HEK293 (cell line): ENCODE data around the gene DMRTA2.

Experiments
- CTCF ChIA-PET: fragments of 350-600 bp; formaldehyde crosslinking; extraction: SDS; loops from one replicate; lab custom pipeline; 2021; ENCODE audit warnings: antibody characterized with exemption; lab: Yijun Ruan, JAX
- POLR2A ChIA-PET: fragments of 300-600 bp; formaldehyde crosslinking; extraction: SDS; loops from one replicate; lab custom pipeline; 2020; ENCODE audit warnings: antibody characterized with exemption, inconsistent platforms; lab: Yijun Ruan, JAX
- H3K27ac ChIP-seq: fragments of 200-500 bp; sonication (Bioruptor generic); 2 replicates; pipeline ENCODE4 v1.5.1; 2014; ENCODE audit warnings: low read depth, low read length, control low read depth, inconsistent platforms; ENCODE audit errors: extremely low read depth
- H3K36me3 ChIP-seq, 2 experiments: fragments of 200-500 bp in 1 of 2; sonication (Bioruptor generic) in 1 of 2; 1 replicate in 1 of 2; 2 replicates in 1 of 2; pipeline ENCODE4 v1.5.1; 2014 to 2017; ENCODE audit warnings: inconsistent platforms in 2 of 2, low read length in 2 of 2; ENCODE audit not compliant: control insufficient read depth in 2 of 2, insufficient read depth in 1 of 2
- H3K4me1 ChIP-seq: fragments of 200-500 bp; sonication (Bioruptor generic); 2 replicates; pipeline ENCODE4 v1.5.1; 2014; ENCODE audit warnings: mild to moderate bottlenecking, low read length, inconsistent platforms; ENCODE audit not compliant: control insufficient read depth, insufficient read depth
- H3K4me3 ChIP-seq: 2 replicates; pipeline ENCODE4 v1.5.1; 2011; ENCODE audit warnings: low read depth, mild to moderate bottlenecking, control low read depth, low read length, moderate library complexity
- H3K9me3 ChIP-seq: fragments of 200-500 bp; sonication (Bioruptor generic); 2 replicates; pipeline ENCODE4 v1.5.1; 2014; ENCODE audit warnings: low read depth, low read length, inconsistent platforms; ENCODE audit not compliant: control insufficient read depth, insufficient read depth
- AEBP2 ChIP-seq: fragments of 450-650 bp; formaldehyde crosslinking; IDR thresholded peaks from 2 replicates; pipeline ENCODE4 v1.5.1; 2016; ENCODE audit warnings: missing biosample characterization, missing genetic modification characterization, borderline replicate concordance
- EGR2 ChIP-seq: fragments of 450-650 bp; formaldehyde crosslinking; IDR thresholded peaks from 2 replicates; pipeline ENCODE4 v1.5.1; 2016; ENCODE audit warnings: low read depth, missing biosample characterization, missing genetic modification characterization
- KLF10 ChIP-seq: fragments of 450-650 bp; IDR thresholded peaks from 2 replicates; pipeline ENCODE4 v1.5.1; 2018; ENCODE audit warnings: missing biosample characterization, mild to moderate bottlenecking, missing genetic modification characterization
- OVOL3 ChIP-seq: fragments of 450-650 bp; formaldehyde crosslinking; IDR thresholded peaks from 2 replicates; pipeline ENCODE4 v1.5.1; 2016; ENCODE audit warnings: missing biosample characterization, missing genetic modification characterization
- REPIN1 ChIP-seq: fragments of 450-650 bp; formaldehyde crosslinking; IDR thresholded peaks from 2 replicates; pipeline ENCODE4 v1.5.1; 2017; ENCODE audit warnings: missing biosample characterization, missing genetic modification characterization, low read depth
- TRIM28 ChIP-seq: IDR thresholded peaks from 2 replicates; pipeline ENCODE4 v1.6.1; 2011; ENCODE audit warnings: low read length, control low read depth, borderline replicate concordance
- ZBTB48 ChIP-seq: fragments of 450-650 bp; formaldehyde crosslinking; IDR thresholded peaks from 2 replicates; pipeline ENCODE4 v1.5.1; 2016; ENCODE audit warnings: missing biosample characterization, missing genetic modification characterization
- ZFHX2 ChIP-seq: fragments of 450-650 bp; formaldehyde crosslinking; conservative IDR thresholded peaks from 2 replicates; pipeline ENCODE4 v1.5.1; 2016; ENCODE audit warnings: missing biosample characterization, missing genetic modification characterization
- ZNF175 ChIP-seq: fragments of 450-650 bp; formaldehyde crosslinking; IDR thresholded peaks from 2 replicates; pipeline ENCODE4 v1.5.1; 2016; ENCODE audit warnings: missing biosample characterization, missing genetic modification characterization
- ZNF211 ChIP-seq: fragments of 450-650 bp; formaldehyde crosslinking; IDR thresholded peaks from 2 replicates; pipeline ENCODE4 v1.5.1; 2016; ENCODE audit warnings: low read depth, missing biosample characterization, missing genetic modification characterization
- ZNF23 ChIP-seq: fragments of 450-650 bp; formaldehyde crosslinking; IDR thresholded peaks from 2 replicates; pipeline ENCODE4 v1.5.1; 2016; ENCODE audit warnings: missing biosample characterization, missing genetic modification characterization, borderline replicate concordance
- ZNF292 ChIP-seq: fragments of 450-650 bp; formaldehyde crosslinking; IDR thresholded peaks from 2 replicates; pipeline ENCODE4 v1.5.1; 2016; ENCODE audit warnings: low read depth, missing biosample characterization, missing genetic modification characterization, borderline replicate concordance
- ZNF600 ChIP-seq: fragments of 450-650 bp; formaldehyde crosslinking; IDR thresholded peaks from 2 replicates; pipeline ENCODE4 v1.5.1; 2016; ENCODE audit warnings: missing biosample characterization, missing genetic modification characterization
- ZNF791 ChIP-seq: fragments of 450-650 bp; formaldehyde crosslinking; IDR thresholded peaks from 2 replicates; pipeline ENCODE4 v1.5.1; 2016; ENCODE audit warnings: missing biosample characterization, missing genetic modification characterization
- ZNF830 ChIP-seq: fragments of 450-650 bp; IDR thresholded peaks from 2 replicates; pipeline ENCODE4 v1.5.0; 2018; ENCODE audit warnings: missing biosample characterization, missing genetic modification characterization, low read depth, mild to moderate bottlenecking, moderate library complexity
- TF ChIP-seq, protein P1 (sequence below): fragments of 450-650 bp; formaldehyde crosslinking; optimal IDR thresholded peaks from 2 replicates; pipeline ENCODE3; 2016; ENCODE audit warnings: missing biosample characterization, mild to moderate bottlenecking, missing genetic modification characterization
- TF ChIP-seq, protein P2 (sequence below): fragments of 450-650 bp; formaldehyde crosslinking; IDR thresholded peaks from 2 replicates; pipeline ENCODE4 v1.5.1; 2017; ENCODE audit warnings: missing biosample characterization, missing genetic modification characterization

DMRTA2 gene

DNA sequence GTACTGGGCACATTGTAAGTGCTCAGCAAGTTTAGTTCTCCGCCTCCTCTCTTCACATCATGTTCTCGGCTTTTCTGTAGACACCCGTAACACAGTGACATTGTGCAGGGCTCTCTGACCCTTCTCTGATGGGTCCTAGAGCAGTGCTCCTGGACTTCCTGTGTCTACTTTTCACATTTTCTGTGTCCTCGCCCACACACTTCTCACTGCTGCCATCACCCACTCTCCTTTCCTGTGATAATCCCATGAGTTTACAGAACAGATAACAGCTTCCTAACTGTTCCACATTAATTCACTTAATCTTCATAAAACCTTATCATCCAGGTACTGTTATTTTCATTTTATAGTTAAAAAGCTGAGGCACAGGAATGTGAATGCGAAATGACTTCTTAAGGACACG, 13.2 kb upstream of the DMRTA2 start:
- H3K27ac ChIP-seq: no peak overlapping the region
- ChIA-PET POLR2A (no interaction called here), CTCF (interaction anchor here (0.6 kb wide), 1 partner anchor 35 kb away, joined by 4 read pairs; no protein-coding TSS in a partner anchor)
- no peaks in the 10 kb centered on the region for H3K9me3 ChIP-seq
- H3K4me3 ChIP-seq: no peak overlapping the region
- TF ChIP-seq ZNF600 (tag by site-specific recombination) (no peak), ZNF830 (tag by site-specific recombination) (no peak), ZNF292 (tag by site-specific recombination) (no peak), TRIM28 (no peak), OVOL3 (tag by site-specific recombination) (no peak), ZNF175 (tag by site-specific recombination) (no peak), ZBTB48 (tag by site-specific recombination) (no peak), EGR2 (tag by site-specific recombination) (peak; percentile 43; the same call in 1 of the 2 replicates), ZFHX2 (tag by site-specific recombination) (peak; percentile 64)
- H3K4me1 ChIP-seq: no peaks in the 10 kb centered on the region
- peaks cover 0 to 31% of the 10 kb centered on the region in 2 experiments; a peak in 1 of 3 replicates for H3K36me3 ChIP-seq

- H3K36me3 ChIP-seq: no peaks in the 10 kb centered on the region
- H3K4me1 ChIP-seq: no peaks in the 10 kb centered on the region
- H3K4me3 ChIP-seq: no peak overlapping the region
- no peaks in the 10 kb centered on the region for H3K9me3 ChIP-seq
- H3K27ac ChIP-seq: no peak overlapping the region
- TF ChIP-seq ZNF23 (tag by site-specific recombination) (no peak), AEBP2 (tag by site-specific recombination) (no peak), KLF10 (tag by site-specific recombination) (no peak), REPIN1 (tag by site-specific recombination) (no peak), ZNF211 (no peak), ZNF791 (tag by site-specific recombination) (no peak)
- TF ChIP-seq, protein P1, sequence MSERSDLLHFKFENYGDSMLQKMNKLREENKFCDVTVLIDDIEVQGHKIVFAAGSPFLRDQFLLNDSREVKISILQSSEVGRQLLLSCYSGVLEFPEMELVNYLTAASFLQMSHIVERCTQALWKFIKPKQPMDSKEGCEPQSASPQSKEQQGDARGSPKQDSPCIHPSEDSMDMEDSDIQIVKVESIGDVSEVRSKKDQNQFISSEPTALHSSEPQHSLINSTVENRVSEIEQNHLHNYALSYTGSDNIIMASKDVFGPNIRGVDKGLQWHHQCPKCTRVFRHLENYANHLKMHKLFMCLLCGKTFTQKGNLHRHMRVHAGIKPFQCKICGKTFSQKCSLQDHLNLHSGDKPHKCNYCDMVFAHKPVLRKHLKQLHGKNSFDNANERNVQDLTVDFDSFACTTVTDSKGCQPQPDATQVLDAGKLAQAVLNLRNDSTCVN (tag by site-specific recombination): no peak
- TF ChIP-seq, protein P2, sequence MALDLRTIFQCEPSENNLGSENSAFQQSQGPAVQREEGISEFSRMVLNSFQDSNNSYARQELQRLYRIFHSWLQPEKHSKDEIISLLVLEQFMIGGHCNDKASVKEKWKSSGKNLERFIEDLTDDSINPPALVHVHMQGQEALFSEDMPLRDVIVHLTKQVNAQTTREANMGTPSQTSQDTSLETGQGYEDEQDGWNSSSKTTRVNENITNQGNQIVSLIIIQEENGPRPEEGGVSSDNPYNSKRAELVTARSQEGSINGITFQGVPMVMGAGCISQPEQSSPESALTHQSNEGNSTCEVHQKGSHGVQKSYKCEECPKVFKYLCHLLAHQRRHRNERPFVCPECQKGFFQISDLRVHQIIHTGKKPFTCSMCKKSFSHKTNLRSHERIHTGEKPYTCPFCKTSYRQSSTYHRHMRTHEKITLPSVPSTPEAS (tag by site-specific recombination): no peak
- POLR2A ChIA-PET: interaction anchor here (0.7 kb wide), 1 partner anchor 36 kb away, joined by 4 read pairs; no protein-coding TSS in a partner anchor
- CTCF ChIA-PET: interaction anchor here (0.6 to 0.9 kb wide), 3 partner anchors 59 to 175 kb away, joined by 3 to 4 read pairs (median 3); no protein-coding TSS in a partner anchor
Measured at GRCh38 chr1:50430010-50430405, 6.8 kb upstream of the DMRTA2 start.
